ENCODE measurements around the gene AATF. TPM values are rescaled to one million over a fixed set of nuclear protein-coding genes. Genes with fewer than 3 reads are reported as not detected.

The AATF gene
- total RNA-seq, 1 donor from 2014 or later, result 54.5 TPM

DNA sequence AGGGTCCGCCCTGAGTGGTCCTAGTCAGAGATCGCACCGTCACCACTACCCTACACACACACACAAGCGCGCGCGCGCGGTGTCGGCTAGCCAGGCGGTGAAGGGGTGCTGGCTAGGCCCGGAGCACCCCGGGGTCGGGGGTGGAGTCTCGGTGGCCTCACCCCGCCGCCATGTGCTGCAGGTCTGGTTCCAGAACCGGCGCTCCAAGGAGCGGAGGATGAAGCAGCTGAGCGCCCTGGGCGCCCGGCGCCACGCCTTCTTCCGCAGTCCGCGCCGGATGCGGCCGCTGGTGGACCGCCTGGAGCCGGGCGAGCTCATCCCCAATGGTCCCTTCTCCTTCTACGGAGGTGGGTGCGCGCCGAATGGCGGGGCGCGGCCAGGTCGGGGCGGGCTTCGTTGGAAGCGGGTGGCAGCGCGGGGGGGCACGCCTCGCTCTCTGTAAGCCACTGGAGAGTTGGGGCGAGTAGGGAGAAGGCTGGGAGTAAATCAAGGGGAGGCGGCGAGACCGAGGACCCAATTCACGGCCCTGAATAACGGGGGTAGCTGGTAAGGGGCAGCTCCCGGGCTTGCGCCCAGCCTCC, 6.6 kb upstream of the AATF start:
- TF ChIP-seq, protein P1, sequence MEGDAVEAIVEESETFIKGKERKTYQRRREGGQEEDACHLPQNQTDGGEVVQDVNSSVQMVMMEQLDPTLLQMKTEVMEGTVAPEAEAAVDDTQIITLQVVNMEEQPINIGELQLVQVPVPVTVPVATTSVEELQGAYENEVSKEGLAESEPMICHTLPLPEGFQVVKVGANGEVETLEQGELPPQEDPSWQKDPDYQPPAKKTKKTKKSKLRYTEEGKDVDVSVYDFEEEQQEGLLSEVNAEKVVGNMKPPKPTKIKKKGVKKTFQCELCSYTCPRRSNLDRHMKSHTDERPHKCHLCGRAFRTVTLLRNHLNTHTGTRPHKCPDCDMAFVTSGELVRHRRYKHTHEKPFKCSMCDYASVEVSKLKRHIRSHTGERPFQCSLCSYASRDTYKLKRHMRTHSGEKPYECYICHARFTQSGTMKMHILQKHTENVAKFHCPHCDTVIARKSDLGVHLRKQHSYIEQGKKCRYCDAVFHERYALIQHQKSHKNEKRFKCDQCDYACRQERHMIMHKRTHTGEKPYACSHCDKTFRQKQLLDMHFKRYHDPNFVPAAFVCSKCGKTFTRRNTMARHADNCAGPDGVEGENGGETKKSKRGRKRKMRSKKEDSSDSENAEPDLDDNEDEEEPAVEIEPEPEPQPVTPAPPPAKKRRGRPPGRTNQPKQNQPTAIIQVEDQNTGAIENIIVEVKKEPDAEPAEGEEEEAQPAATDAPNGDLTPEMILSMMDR (IDR thresholded peaks at IDR 0.05; ENCODE audit: insufficient read depth, low read length, poor library complexity, severe bottlenecking), result no peak
- DNase-seq (ENCODE audit: low read depth), result no peak
- Histone ChIP-seq H3K27me3 (ENCODE audit: control insufficient read depth, insufficient read depth, low read length) (peaks cover 2% of the 10 kb centered on the region), H3K36me3 (ENCODE audit: control insufficient read depth, insufficient read depth, low read length) (peaks cover 8% of the 10 kb centered on the region), H3K4me3 (ENCODE audit: low read depth, low read length) (peak overlapping the region; percentile 61)

DNA sequence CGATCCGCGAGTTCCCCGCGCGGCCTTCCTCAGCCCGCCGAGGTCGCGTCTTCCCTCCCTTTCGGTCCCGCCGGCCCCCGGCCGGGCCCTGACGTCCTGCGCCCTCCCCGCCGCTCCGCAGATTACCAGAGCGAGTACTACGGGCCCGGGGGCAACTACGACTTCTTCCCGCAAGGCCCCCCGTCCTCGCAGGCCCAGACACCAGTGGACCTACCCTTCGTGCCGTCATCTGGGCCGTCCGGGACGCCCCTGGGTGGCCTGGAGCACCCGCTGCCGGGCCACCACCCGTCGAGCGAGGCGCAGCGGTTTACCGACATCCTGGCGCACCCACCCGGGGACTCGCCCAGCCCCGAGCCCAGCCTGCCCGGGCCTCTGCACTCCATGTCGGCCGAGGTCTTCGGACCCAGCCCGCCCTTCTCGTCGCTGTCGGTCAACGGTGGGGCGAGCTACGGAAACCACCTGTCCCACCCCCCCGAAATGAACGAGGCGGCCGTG, 6.1 kb upstream of the AATF start:
- DNase-seq (ENCODE audit: low read depth), result no peak
- Histone ChIP-seq H3K27me3 (ENCODE audit: control insufficient read depth, insufficient read depth, low read length) (peaks cover 2% of the 10 kb centered on the region), H3K36me3 (ENCODE audit: control insufficient read depth, insufficient read depth, low read length) (peaks cover 8% of the 10 kb centered on the region), H3K4me3 (ENCODE audit: low read depth, low read length) (peak overlapping the region; percentile 61)
- TF ChIP-seq, protein P1 (IDR thresholded peaks at IDR 0.05; ENCODE audit: insufficient read depth, low read length, poor library complexity, severe bottlenecking), result no peak

DNA sequence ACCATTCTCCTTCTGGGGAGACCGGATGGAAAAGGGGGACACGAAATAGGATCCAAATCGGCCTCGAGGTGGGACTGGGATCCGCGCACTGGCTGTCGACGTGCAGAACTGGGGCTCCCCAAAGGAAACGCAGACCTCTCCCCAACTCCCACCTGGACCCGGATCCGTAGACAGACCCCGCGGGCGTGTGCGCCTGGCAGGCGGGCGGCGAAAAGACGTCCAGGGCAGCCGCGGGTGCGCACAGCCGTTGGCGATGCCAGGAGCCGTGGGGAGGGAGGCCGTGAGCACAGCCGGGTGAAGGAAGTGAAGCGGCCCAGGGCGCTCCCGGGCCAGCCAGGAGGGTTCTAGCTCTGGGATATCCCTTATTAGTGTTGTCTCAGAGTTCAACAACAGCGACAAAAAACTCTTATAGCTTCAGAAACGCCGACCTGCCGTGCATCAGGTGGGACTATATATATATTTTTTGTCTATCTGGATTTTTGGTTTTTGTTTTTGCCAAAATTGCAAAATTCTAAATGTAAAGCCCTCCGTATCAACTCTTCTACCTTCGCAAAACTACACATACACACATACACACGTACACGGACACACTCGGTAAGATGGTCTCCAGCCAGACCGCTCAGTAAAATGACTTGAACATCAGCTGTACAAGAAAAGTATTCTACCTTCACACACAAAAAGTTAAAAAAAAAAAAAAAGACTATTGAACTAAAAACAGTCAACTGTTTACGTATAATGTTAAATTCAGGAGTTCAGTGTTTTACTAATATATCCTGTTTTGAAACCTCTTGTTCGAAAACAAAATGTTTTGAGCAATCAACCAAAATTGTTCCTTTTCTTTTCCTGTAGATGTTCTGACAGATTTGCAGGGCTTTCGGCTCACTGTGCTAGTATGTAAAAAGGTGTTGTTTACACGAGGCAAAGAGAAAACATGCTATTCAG, 5.2 kb upstream of the AATF start:
- TF ChIP-seq, protein P1 (IDR thresholded peaks at IDR 0.05; ENCODE audit: insufficient read depth, low read length, poor library complexity, severe bottlenecking), result no peak
- Histone ChIP-seq H3K27me3 (ENCODE audit: control insufficient read depth, insufficient read depth, low read length) (peaks cover 2% of the 10 kb centered on the region), H3K36me3 (ENCODE audit: control insufficient read depth, insufficient read depth, low read length) (peaks cover 8% of the 10 kb centered on the region), H3K4me3 (ENCODE audit: low read depth, low read length) (peak overlapping the region; percentile 61)
- no peak for DNase-seq (ENCODE audit: low read depth)

DNA sequence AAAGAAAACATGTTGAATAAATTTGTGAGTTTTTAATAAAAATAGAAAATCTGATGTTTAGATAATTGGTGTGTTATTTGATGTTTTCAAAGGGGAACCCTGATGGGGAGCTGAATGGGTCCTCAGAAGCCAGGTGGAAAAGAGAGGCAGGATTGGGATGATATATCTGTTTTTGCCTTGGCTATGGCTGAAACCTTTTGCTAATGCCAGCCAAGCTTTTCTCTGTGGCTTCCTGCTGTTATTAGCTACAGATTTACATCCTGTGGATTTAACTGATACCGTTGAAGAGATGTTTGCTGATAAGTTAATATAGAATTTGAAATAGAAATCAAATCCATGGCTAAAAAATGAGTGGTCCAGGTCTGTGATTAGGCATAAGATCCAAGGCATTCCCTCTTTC, 4.2 kb upstream of the AATF start:
- peaks cover 2% of the 10 kb centered on the region for H3K27me3 ChIP-seq (ENCODE audit: control insufficient read depth, insufficient read depth, low read length)
- TF ChIP-seq, protein P1 (IDR thresholded peaks at IDR 0.05; ENCODE audit: insufficient read depth, low read length, poor library complexity, severe bottlenecking), result no peak
- DNase-seq (ENCODE audit: low read depth), result no peak

DNA sequence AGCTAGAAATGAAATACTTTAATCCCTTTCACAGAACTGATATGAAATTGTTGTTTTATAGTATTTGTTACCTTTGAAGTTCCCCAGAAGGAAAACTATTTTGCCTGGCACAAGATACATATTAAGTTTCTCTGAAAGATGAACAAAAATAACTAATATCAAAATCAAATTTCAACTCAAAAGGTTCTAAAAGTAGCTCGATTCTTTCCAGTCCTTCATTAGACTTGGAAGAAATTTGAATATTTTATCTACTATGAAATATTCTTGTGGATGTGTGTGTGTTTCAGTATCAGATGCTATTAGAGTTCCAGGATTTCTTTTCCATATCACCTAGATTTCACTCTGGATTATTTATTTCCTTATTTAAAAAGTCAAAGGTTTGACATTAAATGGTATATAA, 3.6 kb upstream of the AATF start:
- Histone ChIP-seq H3K4me3 (ENCODE audit: low read depth, low read length) (no peak overlapping the region), H3K36me3 (ENCODE audit: control insufficient read depth, insufficient read depth, low read length) (peaks cover 8% of the 10 kb centered on the region), H3K27me3 (ENCODE audit: control insufficient read depth, insufficient read depth, low read length) (peaks cover 2% of the 10 kb centered on the region)
- DNase-seq (ENCODE audit: low read depth), result no peak
- TF ChIP-seq, protein P1 (IDR thresholded peaks at IDR 0.05; ENCODE audit: insufficient read depth, low read length, poor library complexity, severe bottlenecking), result no peak

More for the DNA sequence above, 4.2 kb upstream of the AATF start:
- Histone ChIP-seq H3K36me3 (ENCODE audit: control insufficient read depth, insufficient read depth, low read length) (peaks cover 8% of the 10 kb centered on the region), H3K4me3 (ENCODE audit: low read depth, low read length) (no peak overlapping the region)
